NCI-H2227 (cell line): ENCODE data around the gene KRT12.
"Not testable (repeated sequence)": the region's sequence is repeated elsewhere in the genome, so short reads cannot be mapped to it uniquely, and the experiment has no call there.

Experiments used
- DNase-seq: peaks from one replicate; lab custom pipeline; 2025; ENCODE audit not compliant: unreplicated experiment; lab: John Stamatoyannopoulos, UW

KRT12 gene

GRCh38 chr17:40817103-40817682, 49.8 kb downstream of the KRT12 start:
- no peak for DNase-seq

GRCh38 chr17:40816569-40816968, 50.5 kb downstream of the KRT12 start:
- no peak for DNase-seq

- no peak for DNase-seq
These were observed 51.6 kb downstream of the KRT12 start for GRCh38 chr17:40815381-40815780.

- DNase-seq: not testable (repeated sequence)
These were observed 52.4 kb downstream of the KRT12 start for GRCh38 chr17:40814657-40815056.

- DNase-seq: no peak
These were observed 53.2 kb downstream of the KRT12 start for GRCh38 chr17:40813804-40814203.

- no peak for DNase-seq
These were observed 54.4 kb downstream of the KRT12 start for GRCh38 chr17:40812639-40813038.
